H9 (cell line): ENCODE measurements around the gene MGRN1. TPM values are rescaled to one million over a fixed set of nuclear protein-coding genes. Genes with fewer than 3 reads are reported as not detected.

Experiments used
- DNase-seq: peaks from one replicate; pipeline ENCODE4 v3.0.0-alpha.2; 2017
- H2AFZ ChIP-seq: one replicate; pipeline ENCODE4 v1.6.1; 2013; ENCODE audit warnings: mild to moderate bottlenecking, low read length, control low read depth, moderate library complexity
- H2AK5ac ChIP-seq: 2 replicates; pipeline ENCODE4 v1.6.1; 2013; ENCODE audit warnings: low read length, control low read depth, mixed read lengths; ENCODE audit not compliant: insufficient read length
- H2BK120ac ChIP-seq: one replicate; pipeline ENCODE4 v1.6.1; 2013; ENCODE audit warnings: low read depth, mild to moderate bottlenecking, low read length, control low read depth, inconsistent platforms; ENCODE audit not compliant: poor library complexity, severe bottlenecking
- H2BK12ac ChIP-seq: 2 replicates; pipeline ENCODE4 v1.6.1; 2013; ENCODE audit warnings: low read length, control low read depth, mixed read lengths, low read depth; ENCODE audit not compliant: insufficient read length
- H2BK15ac ChIP-seq: 2 replicates; pipeline ENCODE4 v1.6.1; 2013; ENCODE audit warnings: low read depth, low read length, control low read depth
- H2BK20ac ChIP-seq: one replicate; pipeline ENCODE4 v1.6.1; 2013; ENCODE audit warnings: low read depth, mild to moderate bottlenecking, low read length, control low read depth, inconsistent platforms; ENCODE audit not compliant: poor library complexity, severe bottlenecking
- H2BK5ac ChIP-seq: 2 replicates; pipeline ENCODE4 v1.6.1; 2013; ENCODE audit warnings: low read length, control low read depth, mixed read lengths; ENCODE audit not compliant: insufficient read length
- H3K14ac ChIP-seq: 2 replicates; pipeline ENCODE4 v1.6.1; 2013; ENCODE audit warnings: low read length, control low read depth; ENCODE audit not compliant: insufficient read depth
- H3K18ac ChIP-seq: 2 replicates; pipeline ENCODE4 v1.6.1; 2013; ENCODE audit warnings: low read depth, mild to moderate bottlenecking, mixed read lengths, low read length, control low read depth; ENCODE audit not compliant: insufficient read length
- H3K23ac ChIP-seq: 2 replicates; pipeline ENCODE4 v1.6.1; 2013; ENCODE audit warnings: low read length, control low read depth, mixed read lengths, low read depth; ENCODE audit not compliant: insufficient read length
- H3K23me2 ChIP-seq: 2 replicates; pipeline ENCODE4 v1.6.1; 2013; ENCODE audit warnings: low read depth, mild to moderate bottlenecking, mixed read lengths, low read length, control low read depth; ENCODE audit not compliant: insufficient read length, poor library complexity, severe bottlenecking
- H3K27ac ChIP-seq: 2 replicates; pipeline ENCODE4 v1.5.1; 2013; ENCODE audit warnings: low read length, control low read depth, mixed read lengths, low read depth; ENCODE audit not compliant: insufficient read length
- H3K27me3 ChIP-seq: 2 replicates; pipeline ENCODE4 v1.6.1; 2013; ENCODE audit warnings: low read length, control low read depth, inconsistent platforms; ENCODE audit not compliant: insufficient read depth
- H3K4ac ChIP-seq: 2 replicates; pipeline ENCODE4 v1.6.1; 2013; ENCODE audit warnings: low read depth, mild to moderate bottlenecking, control low read depth, inconsistent platforms, low read length, moderate library complexity
- H3K4me1 ChIP-seq: 2 replicates; pipeline ENCODE4 v1.6.1; 2013; ENCODE audit warnings: low read length, control low read depth, inconsistent platforms; ENCODE audit not compliant: insufficient read depth
- H3K4me2 ChIP-seq: 2 replicates; pipeline ENCODE4 v1.6.1; 2013; ENCODE audit warnings: low read length, control low read depth, mixed read lengths; ENCODE audit not compliant: insufficient read length, insufficient read depth
- H3K56ac ChIP-seq: 2 replicates; pipeline ENCODE4 v1.6.1; 2013; ENCODE audit warnings: low read depth, mild to moderate bottlenecking, mixed read lengths, low read length, control low read depth; ENCODE audit not compliant: insufficient read length
- H3K79me1 ChIP-seq: 2 replicates; pipeline ENCODE4 v1.6.1; 2013; ENCODE audit warnings: low read depth, mild to moderate bottlenecking, moderate library complexity, low read length, control low read depth, inconsistent platforms; ENCODE audit not compliant: insufficient read depth, poor library complexity, severe bottlenecking
- H3K79me2 ChIP-seq: 2 replicates; pipeline ENCODE4 v1.6.1; 2013; ENCODE audit warnings: low read length, control low read depth, inconsistent platforms; ENCODE audit not compliant: insufficient read depth
- H3K9ac ChIP-seq: 2 replicates; pipeline ENCODE4 v1.6.1; 2013; ENCODE audit warnings: low read length, control low read depth, mixed read lengths; ENCODE audit not compliant: insufficient read length; ENCODE audit errors: extremely low read depth
- H3K9me3 ChIP-seq: one replicate; pipeline ENCODE4 v1.6.1; 2013; ENCODE audit warnings: low read depth, low read length, inconsistent platforms; ENCODE audit not compliant: control insufficient read depth
- H3T11ph ChIP-seq: one replicate; pipeline ENCODE4 v1.6.1; 2013; ENCODE audit warnings: mild to moderate bottlenecking, low read length, control low read depth, inconsistent platforms
- H4K20me1 ChIP-seq: one replicate; pipeline ENCODE4 v1.6.1; 2013; ENCODE audit not compliant: control insufficient read depth, insufficient read length, insufficient read depth
- H4K5ac ChIP-seq: 2 replicates; pipeline ENCODE4 v1.6.1; 2013; ENCODE audit warnings: low read depth, mild to moderate bottlenecking, mixed read lengths, low read length, control low read depth; ENCODE audit not compliant: insufficient read length
- H4K8ac ChIP-seq: replicated peaks from 2 replicates; pipeline ENCODE4 v1.6.1; 2013; ENCODE audit warnings: low read length, control low read depth, mixed read lengths, low read depth; ENCODE audit not compliant: insufficient read length
- H4K91ac ChIP-seq: 2 replicates; pipeline ENCODE4 v1.6.1; 2013; ENCODE audit warnings: low read depth, mild to moderate bottlenecking, moderate library complexity, mixed read lengths, low read length, control low read depth; ENCODE audit not compliant: insufficient read length
- H3K27ac Mint-ChIP-seq, 3 experiments: 2 replicates in 2 of 3; 3 replicates in 1 of 3; pipeline ENCODE4 v1.8.0; 2020 to 2021; ENCODE audit warnings: mixed read lengths in 3 of 3, mild to moderate bottlenecking in 1 of 3, moderate library complexity in 1 of 3
- H3K27me3 Mint-ChIP-seq: 2 replicates; pipeline ENCODE4 v1.8.0; 2021; ENCODE audit warnings: low read depth, mild to moderate bottlenecking, moderate library complexity, mixed read lengths
- H3K36me3 Mint-ChIP-seq, 3 experiments: 2 replicates in 2 of 3; 3 replicates in 1 of 3; pipeline ENCODE4 v1.8.0; 2020 to 2021; ENCODE audit warnings: low read depth in 3 of 3, mixed read lengths in 3 of 3; ENCODE audit not compliant: insufficient read depth in 1 of 3
- H3K4me1 Mint-ChIP-seq, 2 experiments: 2 replicates each; pipeline ENCODE4 v1.8.0; 2020; ENCODE audit warnings: mixed read lengths in 2 of 2
- H3K4me3 Mint-ChIP-seq, 2 experiments: 2 replicates in 1 of 2; 3 replicates in 1 of 2; pipeline ENCODE4 v1.8.0; 2020 to 2021; ENCODE audit warnings: mild to moderate bottlenecking in 2 of 2, mixed read lengths in 2 of 2, moderate library complexity in 1 of 2
- H3K9me3 Mint-ChIP-seq, 2 experiments: 2 replicates in 1 of 2; 3 replicates in 1 of 2; pipeline ENCODE4 v1.8.0; 2020; ENCODE audit warnings: mild to moderate bottlenecking in 2 of 2, mixed read lengths in 2 of 2, moderate library complexity in 1 of 2
- WGBS: extraction: QIAGEN DNeasy Blood & Tissue Kit; methylation state at CpG from one replicate; pipeline ENCODE4 v1.1.7; 2013; ENCODE audit warnings: missing lambda C conversion rate, low lambda C conversion rate, mixed read lengths; ENCODE audit not compliant: insufficient read length; ENCODE audit errors: extremely low coverage; 5-methylcytosine and 5-hydroxymethylcytosine counted together
- total RNA-seq: library from RNA; stranded (reverse); gene quantifications from 2 replicates; pipeline ENCODE4 v1.2.1, GENCODE V29; 2021
- TF ChIP-seq, protein P1 (sequence below): fragments of 200-600 bp; sonication (generic); conservative IDR thresholded peaks from 3 replicates; pipeline ENCODE4 v1.8.0; 2021; ENCODE audit warnings: antibody characterized with exemption, mild to moderate bottlenecking

Gene MGRN1
- total RNA-seq, 1 experiment from 2014 or later, result 91.6 TPM

DNA sequence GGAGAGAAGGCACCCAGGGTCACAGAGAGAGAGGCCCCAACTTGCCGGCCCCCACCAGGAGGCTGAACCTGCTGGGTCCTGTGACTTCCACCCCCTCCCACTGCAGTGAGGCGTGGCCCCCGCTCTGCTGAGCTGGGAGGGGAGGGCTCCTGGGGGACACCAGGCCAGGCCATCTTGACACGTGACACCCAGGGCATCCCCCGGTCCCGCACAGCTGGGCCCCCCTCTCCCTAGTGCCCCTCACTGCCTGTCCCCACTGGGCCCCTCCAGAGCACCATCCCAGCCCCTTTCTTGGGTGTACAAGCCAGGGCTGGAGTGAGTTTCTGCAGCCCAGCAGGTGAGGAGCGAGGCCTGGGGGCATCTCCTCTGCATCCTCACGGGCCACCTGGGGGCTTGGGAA is 22.3 kb upstream of the MGRN1 start:
- Histone ChIP-seq H4K5ac (no peak overlapping the region), H3T11ph (no peak overlapping the region), H3K4me2 (no peak overlapping the region), H3K4ac (no peak overlapping the region; the same call in 1 of the 2 replicates), H3K23ac (no peak overlapping the region), H2BK20ac (no peak overlapping the region), H3K56ac (no peak overlapping the region), H3K23me2 (no peaks in the 10 kb centered on the region), H4K8ac (no peak overlapping the region), H2BK15ac (no peak overlapping the region), H3K27me3 (no peaks in the 10 kb centered on the region), H2BK12ac (no peak overlapping the region), H2BK120ac (no peak overlapping the region), H4K20me1 (no peaks in the 10 kb centered on the region), H3K9ac (no peak overlapping the region), H3K79me2 (no peaks in the 10 kb centered on the region), H3K14ac (peak overlapping the region; percentile 60; the same call in 1 of the 2 replicates), H3K4me1 (no peaks in the 10 kb centered on the region), H3K9me3 (no peaks in the 10 kb centered on the region), H2AK5ac (no peak overlapping the region), H3K79me1 (no peaks in the 10 kb centered on the region), H4K91ac (peak overlapping the region; percentile 61), H2BK5ac (no peak overlapping the region), H2AFZ (no peak overlapping the region), H3K18ac (no peak overlapping the region), H3K27ac (no peak overlapping the region)
- Mint-ChIP-seq H3K36me3 (peaks cover 0 to 11% (median 0%) of the 10 kb centered on the region in 3 experiments; a peak in 2 of 7 replicates), H3K4me1 (peaks cover 11 to 27% of the 10 kb centered on the region in 2 experiments), H3K27ac (no peak overlapping the region), H3K4me3 (no peak overlapping the region), H3K9me3 (no peaks in the 10 kb centered on the region), H3K27me3 (no peaks in the 10 kb centered on the region)
- TF ChIP-seq, protein P1, sequence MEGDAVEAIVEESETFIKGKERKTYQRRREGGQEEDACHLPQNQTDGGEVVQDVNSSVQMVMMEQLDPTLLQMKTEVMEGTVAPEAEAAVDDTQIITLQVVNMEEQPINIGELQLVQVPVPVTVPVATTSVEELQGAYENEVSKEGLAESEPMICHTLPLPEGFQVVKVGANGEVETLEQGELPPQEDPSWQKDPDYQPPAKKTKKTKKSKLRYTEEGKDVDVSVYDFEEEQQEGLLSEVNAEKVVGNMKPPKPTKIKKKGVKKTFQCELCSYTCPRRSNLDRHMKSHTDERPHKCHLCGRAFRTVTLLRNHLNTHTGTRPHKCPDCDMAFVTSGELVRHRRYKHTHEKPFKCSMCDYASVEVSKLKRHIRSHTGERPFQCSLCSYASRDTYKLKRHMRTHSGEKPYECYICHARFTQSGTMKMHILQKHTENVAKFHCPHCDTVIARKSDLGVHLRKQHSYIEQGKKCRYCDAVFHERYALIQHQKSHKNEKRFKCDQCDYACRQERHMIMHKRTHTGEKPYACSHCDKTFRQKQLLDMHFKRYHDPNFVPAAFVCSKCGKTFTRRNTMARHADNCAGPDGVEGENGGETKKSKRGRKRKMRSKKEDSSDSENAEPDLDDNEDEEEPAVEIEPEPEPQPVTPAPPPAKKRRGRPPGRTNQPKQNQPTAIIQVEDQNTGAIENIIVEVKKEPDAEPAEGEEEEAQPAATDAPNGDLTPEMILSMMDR, result no peak
- no CpG with 5 or more reads among the region's 8 CpGs for WGBS
- no peak for DNase-seq
